ENCODE measurements around the gene POU3F3. TPM values are rescaled to one million over a fixed set of nuclear protein-coding genes. Genes with fewer than 3 reads are reported as not detected.

Gene POU3F3
- polyA plus RNA-seq, 3 donors = not detected

DNA sequence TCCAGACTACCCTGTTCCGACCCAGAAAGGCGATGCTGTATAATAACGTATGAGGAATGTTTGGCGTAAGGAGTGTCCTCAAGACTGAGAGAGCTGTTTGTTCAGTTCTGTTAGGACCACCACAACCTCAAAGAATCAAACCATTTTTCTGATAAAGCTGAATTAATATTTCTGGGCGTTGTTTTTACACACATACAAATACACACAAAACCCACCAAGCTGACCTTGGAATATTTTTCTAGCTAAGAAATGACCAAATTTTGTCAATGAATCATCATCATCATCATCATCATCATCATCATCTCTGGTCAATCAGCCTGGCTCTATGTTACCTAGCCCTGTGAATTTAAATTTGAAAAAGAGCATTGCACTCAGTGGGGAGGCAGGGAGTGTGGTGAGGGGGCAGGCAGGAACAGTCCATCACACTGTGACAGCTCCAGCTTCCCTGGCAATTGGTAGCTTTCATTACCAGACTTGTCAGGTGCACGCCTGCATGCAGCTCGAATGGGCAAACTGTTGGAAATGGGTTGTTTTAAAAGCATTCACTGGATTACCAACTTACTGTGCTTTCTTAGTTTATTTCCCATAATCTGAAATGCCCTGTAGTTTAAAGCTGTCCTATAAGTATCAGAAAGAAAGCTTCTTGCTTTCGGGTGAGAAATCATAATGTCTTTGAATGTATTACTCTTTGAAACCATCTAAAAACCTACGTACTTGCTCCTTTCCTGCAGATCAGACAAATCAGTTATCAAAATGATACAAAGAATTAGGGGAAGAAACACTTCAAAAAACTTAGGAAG, 6.9 kb upstream of the POU3F3 start:
- Mint-ChIP-seq H3K27ac (no peak overlapping the region), H3K4me3 (peak overlapping the region in 1 of 2 donors; percentile 85), H3K27me3 (ENCODE audit: low read depth in 3 of 3) (peaks cover 89 to 100% (median 93%) of the 10 kb centered on the region in 3 donors), H3K36me3 (peaks cover 0 to 13% of the 10 kb centered on the region in 2 donors), H3K4me1 (peaks cover 46% of the 10 kb centered on the region), H3K9me3 (peaks cover 0 to 25% (median 15%) of the 10 kb centered on the region in 7 donors)
- H3K79me2 ChIP-seq (ENCODE audit: insufficient read depth, low read length) = no peaks in the 10 kb centered on the region
- peaks cover 30 to 37% of the 10 kb centered on the region in 2 donors for H3K4me1 ChIP-seq (ENCODE audit: control insufficient read depth in 1 of 2, insufficient read depth in 2 of 2, low read length in 2 of 2)
- 40% methylated on average over 1 of the region's 9 CpGs for WGBS (ENCODE audit: insufficient coverage)
- H3K4me3 ChIP-seq (replicated peaks in 1 of 3; ENCODE audit: low read depth in 2 of 3, low read length in 3 of 3) = no peak overlapping the region
- TF ChIP-seq, protein P1, sequence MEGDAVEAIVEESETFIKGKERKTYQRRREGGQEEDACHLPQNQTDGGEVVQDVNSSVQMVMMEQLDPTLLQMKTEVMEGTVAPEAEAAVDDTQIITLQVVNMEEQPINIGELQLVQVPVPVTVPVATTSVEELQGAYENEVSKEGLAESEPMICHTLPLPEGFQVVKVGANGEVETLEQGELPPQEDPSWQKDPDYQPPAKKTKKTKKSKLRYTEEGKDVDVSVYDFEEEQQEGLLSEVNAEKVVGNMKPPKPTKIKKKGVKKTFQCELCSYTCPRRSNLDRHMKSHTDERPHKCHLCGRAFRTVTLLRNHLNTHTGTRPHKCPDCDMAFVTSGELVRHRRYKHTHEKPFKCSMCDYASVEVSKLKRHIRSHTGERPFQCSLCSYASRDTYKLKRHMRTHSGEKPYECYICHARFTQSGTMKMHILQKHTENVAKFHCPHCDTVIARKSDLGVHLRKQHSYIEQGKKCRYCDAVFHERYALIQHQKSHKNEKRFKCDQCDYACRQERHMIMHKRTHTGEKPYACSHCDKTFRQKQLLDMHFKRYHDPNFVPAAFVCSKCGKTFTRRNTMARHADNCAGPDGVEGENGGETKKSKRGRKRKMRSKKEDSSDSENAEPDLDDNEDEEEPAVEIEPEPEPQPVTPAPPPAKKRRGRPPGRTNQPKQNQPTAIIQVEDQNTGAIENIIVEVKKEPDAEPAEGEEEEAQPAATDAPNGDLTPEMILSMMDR (IDR thresholded peaks at IDR 0.05) = no peak
- no peaks in the 10 kb centered on the region for H4K20me1 ChIP-seq (ENCODE audit: insufficient read depth, low read length)
- H3K9ac ChIP-seq (ENCODE audit: insufficient read depth, low read length, poor library complexity, severe bottlenecking) = no peak overlapping the region
- H3K9me3 ChIP-seq (replicated peaks in 1 of 2; ENCODE audit: control insufficient read depth in 1 of 2, insufficient read depth in 1 of 2, low read length in 2 of 2) = peaks cover 7 to 65% of the 10 kb centered on the region in 2 donors
- intact Hi-C loops (cut with micrococcal nuclease) = loop anchor here (5.0 kb wide), 1 partner anchor 405 kb away; no protein-coding TSS in a partner anchor
- H3K36me3 ChIP-seq (replicated peaks in 1 of 2; ENCODE audit: control insufficient read depth in 1 of 2, insufficient read depth in 2 of 2, low read length in 2 of 2) = no peaks in the 10 kb centered on the region
- DNase-seq = no peak
- no peak overlapping the region for H3K4me2 ChIP-seq (replicated peaks; ENCODE audit: extremely low read depth, low read length, poor library complexity, severe bottlenecking)
- H3K27me3 ChIP-seq (ENCODE audit: control insufficient read depth in 2 of 2, insufficient read depth in 2 of 2, low read length in 2 of 2) = peaks cover 93 to 98% of the 10 kb centered on the region in 2 donors
- H3K27ac ChIP-seq (ENCODE audit: low read depth in 1 of 2, low read length in 2 of 2) = no peak overlapping the region
- H2AFZ ChIP-seq (ENCODE audit: insufficient read depth, low read depth, low read length, poor library complexity, severe bottlenecking) = no peak overlapping the region

GRCh38 chr2:104847586-104848160, 6.2 kb upstream of the POU3F3 start:
- 10% methylated on average over 2 of the region's 5 CpGs for WGBS (ENCODE audit: insufficient coverage)
- H3K4me1 ChIP-seq (ENCODE audit: control insufficient read depth in 1 of 2, insufficient read depth in 2 of 2, low read length in 2 of 2) = peaks cover 29 to 38% of the 10 kb centered on the region in 2 donors

More at GRCh38 chr2:104847586-104848160, 6.2 kb upstream of the POU3F3 start:
- Histone ChIP-seq H3K9ac (ENCODE audit: insufficient read depth, low read length, poor library complexity, severe bottlenecking) (no peak overlapping the region), H3K79me2 (ENCODE audit: insufficient read depth, low read length) (no peaks in the 10 kb centered on the region), H3K9me3 (replicated peaks in 1 of 2; ENCODE audit: control insufficient read depth in 1 of 2, insufficient read depth in 1 of 2, low read length in 2 of 2) (peaks cover 7 to 59% of the 10 kb centered on the region in 2 donors), H3K4me3 (replicated peaks in 1 of 3; ENCODE audit: low read depth in 2 of 3, low read length in 3 of 3) (no peak overlapping the region), H3K27me3 (ENCODE audit: control insufficient read depth in 2 of 2, insufficient read depth in 2 of 2, low read length in 2 of 2) (peaks cover 90 to 95% of the 10 kb centered on the region in 2 donors), H3K36me3 (replicated peaks in 1 of 2; ENCODE audit: control insufficient read depth in 1 of 2, insufficient read depth in 2 of 2, low read length in 2 of 2) (no peaks in the 10 kb centered on the region), H4K20me1 (ENCODE audit: insufficient read depth, low read length) (no peaks in the 10 kb centered on the region), H3K4me2 (replicated peaks; ENCODE audit: extremely low read depth, low read length, poor library complexity, severe bottlenecking) (no peak overlapping the region), H3K27ac (ENCODE audit: low read depth in 1 of 2, low read length in 2 of 2) (no peak overlapping the region), H2AFZ (ENCODE audit: insufficient read depth, low read depth, low read length, poor library complexity, severe bottlenecking) (no peak overlapping the region)
- peak overlapping the region in 1 of 2 donors; percentile 85 for H3K4me3 Mint-ChIP-seq
- H3K36me3 Mint-ChIP-seq = peaks cover 3 to 15% of the 10 kb centered on the region in 2 donors
- DNase-seq = no peak
- TF ChIP-seq, protein P1 (IDR thresholded peaks at IDR 0.05) = no peak
- H3K27ac Mint-ChIP-seq = no peak overlapping the region
- H3K27me3 Mint-ChIP-seq (ENCODE audit: low read depth in 3 of 3) = peaks cover 88 to 100% (median 93%) of the 10 kb centered on the region in 3 donors
- peaks cover 46% of the 10 kb centered on the region for H3K4me1 Mint-ChIP-seq
- peaks cover 0 to 28% (median 13%) of the 10 kb centered on the region in 7 donors for H3K9me3 Mint-ChIP-seq
- intact Hi-C loops (cut with micrococcal nuclease) = loop anchor here (5.0 kb wide), 1 partner anchor 405 kb away; no protein-coding TSS in a partner anchor
